Neural cell (in vitro differentiated cells): Measurements from ENCODE around the gene HRH1. TPM values are rescaled to one million over a fixed set of nuclear protein-coding genes. Genes with fewer than 3 reads are reported as not detected.

Experiments
- H2AFZ ChIP-seq: fragments of 200-600, 300-800 bp; sonication (generic), shearing (Covaris generic); 2 replicates; pipeline ENCODE4 v1.6.0; 2014; ENCODE audit warnings: low read depth, mild to moderate bottlenecking, antibody characterized with exemption, low read length, moderate library complexity
- H3F3A ChIP-seq: fragments of 200-600 bp; shearing (Covaris generic); 2 replicates; pipeline ENCODE4 v1.6.1; 2016; ENCODE audit warnings: mild to moderate bottlenecking, moderate library complexity, mixed read lengths, antibody characterized with exemption, low read length; ENCODE audit not compliant: insufficient read depth, poor library complexity, severe bottlenecking
- H3K27ac ChIP-seq: fragments of 200-600, 300-800 bp; sonication (generic), shearing (Covaris generic); 2 replicates; pipeline ENCODE4 v1.5.1; 2014; ENCODE audit warnings: mild to moderate bottlenecking, low read length, moderate library complexity
- H3K27me3 ChIP-seq: fragments of 300-800, 200-600 bp; sonication (generic), shearing (Covaris generic); 2 replicates; pipeline ENCODE4 v1.6.0; 2014; ENCODE audit warnings: mild to moderate bottlenecking, low read depth, low read length, moderate library complexity; ENCODE audit not compliant: insufficient read depth
- H3K36me3 ChIP-seq: fragments of 300-800, 200-600 bp; sonication (generic), shearing (Covaris generic); 2 replicates; pipeline ENCODE4 v1.5.1; 2014; ENCODE audit warnings: mild to moderate bottlenecking, antibody characterized with exemption, low read length, moderate library complexity; ENCODE audit not compliant: insufficient read depth
- H3K4me2 ChIP-seq: fragments of 300-800, 200-600 bp; sonication (generic), shearing (Covaris generic); 2 replicates; pipeline ENCODE4 v1.6.0; 2014; ENCODE audit warnings: mild to moderate bottlenecking, low read length
- H3K4me3 ChIP-seq: fragments of 300-800, 200-600 bp; sonication (generic), shearing (Covaris generic); 2 replicates; pipeline ENCODE4 v1.5.1; 2014; ENCODE audit warnings: mild to moderate bottlenecking, low read length, moderate library complexity
- H3K79me2 ChIP-seq: fragments of 200-600 bp; shearing (Covaris generic); replicated peaks from 2 replicates; pipeline ENCODE4 v1.6.0; 2014; ENCODE audit warnings: mild to moderate bottlenecking, low read length, moderate library complexity; ENCODE audit not compliant: insufficient read depth
- H3K9ac ChIP-seq: fragments of 300-800, 200-600 bp; sonication (generic), shearing (Covaris generic); 2 replicates; pipeline ENCODE4 v1.6.1; 2016; ENCODE audit warnings: mild to moderate bottlenecking, low read length, mixed read lengths
- H3K9me2 ChIP-seq: fragments of 200-600 bp; shearing (Covaris generic); 2 replicates; pipeline ENCODE4 v1.6.1; 2016; ENCODE audit warnings: mild to moderate bottlenecking, low read length, mixed read lengths; ENCODE audit not compliant: insufficient read depth
- H3K9me3 ChIP-seq: fragments of 200-600, 300-800 bp; sonication (generic), shearing (Covaris generic); 2 replicates; pipeline ENCODE4 v1.6.1; 2016; ENCODE audit warnings: mild to moderate bottlenecking, mixed run types, low read length, moderate library complexity, mixed read lengths
- H4K20me1 ChIP-seq: fragments of 200-600 bp; shearing (Covaris generic); 2 replicates; pipeline ENCODE4 v1.6.1; 2016; ENCODE audit warnings: mild to moderate bottlenecking, mixed run types; ENCODE audit not compliant: insufficient read depth
- CTCF ChIP-seq: fragments of 450-650 bp; IDR thresholded peaks from 2 replicates; pipeline ENCODE4 v1.5.1; 2014; ENCODE audit warnings: antibody characterized with exemption, mild to moderate bottlenecking, moderate library complexity; ENCODE audit not compliant: poor library complexity, severe bottlenecking
- EP300 ChIP-seq: fragments of 450-650 bp; conservative IDR thresholded peaks from 2 replicates; pipeline ENCODE4 v1.6.1; 2014; ENCODE audit warnings: antibody characterized with exemption, mild to moderate bottlenecking, moderate library complexity; ENCODE audit not compliant: poor library complexity, severe bottlenecking
- EZH2 ChIP-seq: fragments of 200-600, 300-800 bp; shearing (Covaris generic), sonication (generic); IDR thresholded peaks from 2 replicates; pipeline ENCODE4 v1.6.1; 2014; ENCODE audit warnings: antibody characterized with exemption, low read length, borderline replicate concordance, mild to moderate bottlenecking; ENCODE audit not compliant: insufficient read depth, poor library complexity, severe bottlenecking
- POLR2AphosphoS5 ChIP-seq: IDR thresholded peaks from 2 replicates; pipeline ENCODE4 v1.6.1; 2012
- RAD21 ChIP-seq: fragments of 450-650 bp; conservative IDR thresholded peaks from 2 replicates; pipeline ENCODE4 v1.6.1; 2014; ENCODE audit warnings: antibody characterized with exemption, mild to moderate bottlenecking, moderate library complexity
- REST ChIP-seq: IDR thresholded peaks from 2 replicates; pipeline ENCODE4 v1.6.1; 2012; ENCODE audit warnings: borderline replicate concordance
- SMC3 ChIP-seq: fragments of 450-650 bp; conservative IDR thresholded peaks from 2 replicates; pipeline ENCODE4 v1.6.1; 2014; ENCODE audit warnings: antibody characterized with exemption, mild to moderate bottlenecking, moderate library complexity; ENCODE audit not compliant: poor library complexity
- TAF1 ChIP-seq: IDR thresholded peaks from 2 replicates; pipeline ENCODE4 v1.6.1; 2012; ENCODE audit warnings: low read depth
- polyA plus RNA-seq: library from polyadenylated mRNA; depleted of rRNA; stranded (reverse); fragments of >200 nt; gene quantifications from 2 replicates; pipeline ENCODE4 v1.2.3, GENCODE V29; 2014

Gene HRH1
- polyA plus RNA-seq, 1 donor from 2014 or later, result 0.06 TPM

GRCh38 chr3:11284011-11284410, 129.7 kb downstream of the HRH1 start:
- H3K4me2 ChIP-seq, result no peak overlapping the region
- H4K20me1 ChIP-seq, result no peaks in the 10 kb centered on the region
- no peaks in the 10 kb centered on the region for H3K27me3 ChIP-seq
- H3K36me3 ChIP-seq, result no peaks in the 10 kb centered on the region
- H3K9me2 ChIP-seq, result no peaks in the 10 kb centered on the region
- no peaks in the 10 kb centered on the region for H3F3A ChIP-seq
- no peak overlapping the region for H2AFZ ChIP-seq
- no peak overlapping the region for H3K27ac ChIP-seq
- no peak overlapping the region for H3K4me3 ChIP-seq
- H3K9me3 ChIP-seq, result no peaks in the 10 kb centered on the region
- TF ChIP-seq RAD21 (no peak), EZH2 (no peak)
- no peaks in the 10 kb centered on the region for H3K79me2 ChIP-seq
- no peak overlapping the region for H3K9ac ChIP-seq

GRCh38 chr3:11285471-11285870, 131.2 kb downstream of the HRH1 start:
- no peak overlapping the region for H3K4me2 ChIP-seq
- H2AFZ ChIP-seq, result no peak overlapping the region
- no peaks in the 10 kb centered on the region for H3F3A ChIP-seq
- no peaks in the 10 kb centered on the region for H3K9me3 ChIP-seq
- H3K9me2 ChIP-seq, result no peaks in the 10 kb centered on the region
- no peak overlapping the region for H3K9ac ChIP-seq
- TF ChIP-seq SMC3, result no peak
- no peak for TF ChIP-seq TAF1
- no peak for TF ChIP-seq RAD21
- TF ChIP-seq REST, result no peak
- TF ChIP-seq CTCF, result no peak
- no peak for TF ChIP-seq EZH2
- no peak for TF ChIP-seq EP300
- H3K4me3 ChIP-seq, result no peak overlapping the region
- H3K27ac ChIP-seq, result no peak overlapping the region
- H4K20me1 ChIP-seq, result no peaks in the 10 kb centered on the region
- no peaks in the 10 kb centered on the region for H3K36me3 ChIP-seq
- no peaks in the 10 kb centered on the region for H3K27me3 ChIP-seq
- H3K79me2 ChIP-seq, result no peaks in the 10 kb centered on the region

GRCh38 chr3:11287404-11287803, 133.1 kb downstream of the HRH1 start:
- Histone ChIP-seq H3K36me3 (no peaks in the 10 kb centered on the region), H3K4me2 (no peak overlapping the region), H3K9ac (no peak overlapping the region), H3K79me2 (no peaks in the 10 kb centered on the region), H3K27ac (no peak overlapping the region), H3F3A (no peaks in the 10 kb centered on the region), H3K9me3 (no peaks in the 10 kb centered on the region), H3K9me2 (no peaks in the 10 kb centered on the region), H3K4me3 (no peak overlapping the region), H2AFZ (no peak overlapping the region), H4K20me1 (no peaks in the 10 kb centered on the region), H3K27me3 (no peaks in the 10 kb centered on the region)
- TF ChIP-seq EZH2, result no peak
- TF ChIP-seq POLR2AphosphoS5, result no peak
- no peak for TF ChIP-seq RAD21
- TF ChIP-seq REST, result no peak
- no peak for TF ChIP-seq SMC3
- no peak for TF ChIP-seq EP300
